ENCODE results near the gene SH2D4B.

The SH2D4B gene

GRCh38 chr10:80517416-80518142 is 20.1 kb upstream of the SH2D4B start:
- Histone ChIP-seq H3K4me1 (ENCODE audit: control insufficient read depth in 2 of 2, insufficient read depth in 2 of 2, low read length in 2 of 2) (no peaks in the 10 kb centered on the region), H3K9ac (ENCODE audit: low read depth in 1 of 2, low read length in 2 of 2) (no peak overlapping the region), H3K36me3 (ENCODE audit: control insufficient read depth in 2 of 2, insufficient read depth in 2 of 2, low read length in 2 of 2) (peaks cover 61 to 82% of the 10 kb centered on the region in 2 donors), H3K9me3 (ENCODE audit: control insufficient read depth in 2 of 2, low read length in 2 of 2) (no peaks in the 10 kb centered on the region), H3K4me3 (ENCODE audit: low read length in 2 of 2) (no peak overlapping the region), H3K27me3 (ENCODE audit: control insufficient read depth in 2 of 2, insufficient read depth in 2 of 2, low read length in 2 of 2) (no peaks in the 10 kb centered on the region), H3K27ac (ENCODE audit: low read depth in 2 of 2, low read length in 2 of 2) (no peak overlapping the region)

DNA sequence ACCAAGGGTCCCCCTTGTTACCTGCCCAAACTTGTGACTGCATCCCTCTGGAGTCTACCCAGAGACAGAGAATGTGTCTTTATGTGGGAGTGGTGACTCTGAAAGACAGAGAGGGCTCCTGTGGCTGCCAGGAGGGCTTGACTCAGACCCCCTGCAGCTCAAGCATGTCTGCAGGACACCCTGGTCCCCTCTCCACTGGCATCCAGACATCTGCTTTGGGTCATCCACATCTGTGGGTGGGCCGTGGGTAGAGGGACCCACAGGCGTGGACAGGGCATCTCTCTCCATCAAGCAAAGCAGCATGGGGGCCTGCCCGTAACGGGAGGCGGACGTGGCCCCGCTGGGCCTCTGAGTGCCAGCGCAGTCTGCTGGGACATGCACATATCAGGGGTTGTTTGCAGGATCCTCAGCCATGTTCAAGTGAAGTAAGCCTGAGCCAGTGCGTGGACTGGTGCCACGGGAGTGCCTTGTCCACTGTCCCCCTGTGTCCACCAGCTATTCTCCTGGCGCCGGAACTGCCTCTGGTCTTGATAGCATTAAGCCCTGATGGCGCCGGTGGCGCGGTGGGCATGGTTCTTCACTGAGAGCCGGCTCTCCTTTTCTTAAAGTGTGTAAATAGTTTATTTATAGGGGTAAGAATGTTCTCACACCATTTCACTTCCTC is 19.4 kb upstream of the SH2D4B start:
- H3K36me3 ChIP-seq (ENCODE audit: control insufficient read depth in 2 of 2, insufficient read depth in 2 of 2, low read length in 2 of 2), result peaks cover 56 to 76% of the 10 kb centered on the region in 2 donors
- no peaks in the 10 kb centered on the region for H3K9me3 ChIP-seq (ENCODE audit: control insufficient read depth in 2 of 2, low read length in 2 of 2)
- no peak overlapping the region for H3K9ac ChIP-seq (ENCODE audit: low read depth in 1 of 2, low read length in 2 of 2)
- no peak overlapping the region for H3K4me3 ChIP-seq (ENCODE audit: low read length in 2 of 2)
- H3K27ac ChIP-seq (ENCODE audit: low read depth in 2 of 2, low read length in 2 of 2), result no peak overlapping the region
- H3K4me1 ChIP-seq (ENCODE audit: control insufficient read depth in 2 of 2, insufficient read depth in 2 of 2, low read length in 2 of 2), result no peaks in the 10 kb centered on the region
- H3K27me3 ChIP-seq (ENCODE audit: control insufficient read depth in 2 of 2, insufficient read depth in 2 of 2, low read length in 2 of 2), result no peaks in the 10 kb centered on the region

DNA sequence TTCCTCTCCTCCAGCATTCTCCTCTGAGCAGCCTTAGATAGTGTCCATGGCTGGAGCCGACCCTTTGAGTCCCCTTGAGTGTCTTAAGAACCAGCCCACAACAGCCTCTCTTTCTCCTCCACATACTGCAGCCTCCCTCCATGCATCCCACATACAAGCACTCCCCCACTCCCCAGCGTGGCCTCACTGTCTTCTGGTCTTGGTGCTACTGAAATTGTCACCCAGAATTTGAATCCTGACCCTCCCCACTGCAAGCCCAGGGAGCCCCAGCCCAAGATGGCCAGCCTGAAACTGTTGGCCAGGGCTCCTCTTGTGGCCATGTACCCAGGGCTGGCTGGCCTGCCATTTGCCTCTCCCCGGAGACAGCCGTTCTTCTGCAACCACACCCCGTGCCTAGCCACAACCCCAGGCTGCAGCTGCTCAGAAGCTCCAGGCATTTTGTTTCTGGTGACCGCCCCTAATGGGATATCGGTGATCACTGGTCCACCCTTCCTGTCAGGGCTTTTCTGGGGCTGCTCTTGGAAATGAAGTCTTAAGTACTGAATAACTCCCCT is 18.8 kb upstream of the SH2D4B start:
- H3K9me3 ChIP-seq (ENCODE audit: control insufficient read depth in 2 of 2, low read length in 2 of 2), result no peaks in the 10 kb centered on the region
- no peak overlapping the region for H3K4me3 ChIP-seq (ENCODE audit: low read length in 2 of 2)
- no peaks in the 10 kb centered on the region for H3K4me1 ChIP-seq (ENCODE audit: control insufficient read depth in 2 of 2, insufficient read depth in 2 of 2, low read length in 2 of 2)
- no peaks in the 10 kb centered on the region for H3K27me3 ChIP-seq (ENCODE audit: control insufficient read depth in 2 of 2, insufficient read depth in 2 of 2, low read length in 2 of 2)
- peaks cover 50 to 70% of the 10 kb centered on the region in 2 donors for H3K36me3 ChIP-seq (ENCODE audit: control insufficient read depth in 2 of 2, insufficient read depth in 2 of 2, low read length in 2 of 2)
- no peak overlapping the region for H3K9ac ChIP-seq (ENCODE audit: low read depth in 1 of 2, low read length in 2 of 2)
- no peak overlapping the region for H3K27ac ChIP-seq (ENCODE audit: low read depth in 2 of 2, low read length in 2 of 2)

- peaks cover 39 to 58% of the 10 kb centered on the region in 2 donors for H3K36me3 ChIP-seq (ENCODE audit: control insufficient read depth in 2 of 2, insufficient read depth in 2 of 2, low read length in 2 of 2)
- no peaks in the 10 kb centered on the region for H3K4me1 ChIP-seq (ENCODE audit: control insufficient read depth in 2 of 2, insufficient read depth in 2 of 2, low read length in 2 of 2)
- H3K4me3 ChIP-seq (ENCODE audit: low read length in 2 of 2), result no peak overlapping the region
- H3K9ac ChIP-seq (ENCODE audit: low read depth in 1 of 2, low read length in 2 of 2), result no peak overlapping the region
- H3K27me3 ChIP-seq (ENCODE audit: control insufficient read depth in 2 of 2, insufficient read depth in 2 of 2, low read length in 2 of 2), result no peaks in the 10 kb centered on the region
- H3K9me3 ChIP-seq (ENCODE audit: control insufficient read depth in 2 of 2, low read length in 2 of 2), result no peaks in the 10 kb centered on the region
- no peak overlapping the region for H3K27ac ChIP-seq (ENCODE audit: low read depth in 2 of 2, low read length in 2 of 2)
Observed at GRCh38 chr10:80519936-80520650, 17.6 kb upstream of the SH2D4B start.

- H3K9me3 ChIP-seq (ENCODE audit: control insufficient read depth in 2 of 2, low read length in 2 of 2), result no peaks in the 10 kb centered on the region
- peaks cover 32 to 50% of the 10 kb centered on the region in 2 donors for H3K36me3 ChIP-seq (ENCODE audit: control insufficient read depth in 2 of 2, insufficient read depth in 2 of 2, low read length in 2 of 2)
- no peaks in the 10 kb centered on the region for H3K27me3 ChIP-seq (ENCODE audit: control insufficient read depth in 2 of 2, insufficient read depth in 2 of 2, low read length in 2 of 2)
- H3K27ac ChIP-seq (ENCODE audit: low read depth in 2 of 2, low read length in 2 of 2), result no peak overlapping the region
- no peak overlapping the region for H3K9ac ChIP-seq (ENCODE audit: low read depth in 1 of 2, low read length in 2 of 2)
- H3K4me1 ChIP-seq (ENCODE audit: control insufficient read depth in 2 of 2, insufficient read depth in 2 of 2, low read length in 2 of 2), result no peaks in the 10 kb centered on the region
- no peak overlapping the region for H3K4me3 ChIP-seq (ENCODE audit: low read length in 2 of 2)
Observed at GRCh38 chr10:80520661-80521470, 16.8 kb upstream of the SH2D4B start.

- Histone ChIP-seq H3K27me3 (ENCODE audit: control insufficient read depth in 2 of 2, insufficient read depth in 2 of 2, low read length in 2 of 2) (no peaks in the 10 kb centered on the region), H3K27ac (ENCODE audit: low read depth in 2 of 2, low read length in 2 of 2) (no peak overlapping the region), H3K36me3 (ENCODE audit: control insufficient read depth in 2 of 2, insufficient read depth in 2 of 2, low read length in 2 of 2) (peaks cover 15 to 30% of the 10 kb centered on the region in 2 donors), H3K9ac (ENCODE audit: low read depth in 1 of 2, low read length in 2 of 2) (no peak overlapping the region), H3K9me3 (ENCODE audit: control insufficient read depth in 2 of 2, low read length in 2 of 2) (no peaks in the 10 kb centered on the region), H3K4me3 (ENCODE audit: low read length in 2 of 2) (no peak overlapping the region), H3K4me1 (ENCODE audit: control insufficient read depth in 2 of 2, insufficient read depth in 2 of 2, low read length in 2 of 2) (peaks cover 0 to 3% of the 10 kb centered on the region in 2 donors)
Observed at GRCh38 chr10:80522756-80523363, 14.8 kb upstream of the SH2D4B start.

DNA sequence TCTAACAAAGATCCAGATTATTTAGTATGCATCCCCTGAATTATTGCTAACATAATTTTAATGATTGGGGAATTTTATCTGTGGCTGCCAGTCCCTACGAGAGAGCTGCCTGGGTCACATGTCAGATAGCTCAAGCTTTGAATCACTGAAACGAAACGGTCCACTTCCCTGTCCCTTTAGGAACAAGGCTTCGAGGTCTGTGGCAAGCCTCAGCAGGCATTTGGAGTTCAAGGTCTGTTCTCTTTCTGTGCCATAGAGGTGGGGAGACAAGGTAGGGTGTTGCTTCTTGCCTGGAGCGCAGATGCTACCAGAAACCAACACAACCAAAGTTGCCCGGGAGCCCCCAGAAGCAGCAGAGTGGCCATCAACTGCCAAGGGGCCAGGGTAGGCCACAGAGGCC is 13.9 kb upstream of the SH2D4B start:
- Histone ChIP-seq H3K4me1 (ENCODE audit: control insufficient read depth in 2 of 2, insufficient read depth in 2 of 2, low read length in 2 of 2) (peaks cover 0 to 3% of the 10 kb centered on the region in 2 donors), H3K27ac (ENCODE audit: low read depth in 2 of 2, low read length in 2 of 2) (no peak overlapping the region), H3K9me3 (ENCODE audit: control insufficient read depth in 2 of 2, low read length in 2 of 2) (no peaks in the 10 kb centered on the region), H3K27me3 (ENCODE audit: control insufficient read depth in 2 of 2, insufficient read depth in 2 of 2, low read length in 2 of 2) (no peaks in the 10 kb centered on the region), H3K9ac (ENCODE audit: low read depth in 1 of 2, low read length in 2 of 2) (no peak overlapping the region), H3K36me3 (ENCODE audit: control insufficient read depth in 2 of 2, insufficient read depth in 2 of 2, low read length in 2 of 2) (peaks cover 6 to 22% of the 10 kb centered on the region in 2 donors), H3K4me3 (ENCODE audit: low read length in 2 of 2) (no peak overlapping the region)

GRCh38 chr10:80524190-80524909 is 13.4 kb upstream of the SH2D4B start:
- Histone ChIP-seq H3K4me3 (ENCODE audit: low read length in 2 of 2) (no peak overlapping the region), H3K27me3 (ENCODE audit: control insufficient read depth in 2 of 2, insufficient read depth in 2 of 2, low read length in 2 of 2) (no peaks in the 10 kb centered on the region), H3K36me3 (ENCODE audit: control insufficient read depth in 2 of 2, insufficient read depth in 2 of 2, low read length in 2 of 2) (peaks cover 2 to 17% of the 10 kb centered on the region in 2 donors), H3K9me3 (ENCODE audit: control insufficient read depth in 2 of 2, low read length in 2 of 2) (no peaks in the 10 kb centered on the region), H3K9ac (ENCODE audit: low read depth in 1 of 2, low read length in 2 of 2) (no peak overlapping the region), H3K4me1 (ENCODE audit: control insufficient read depth in 2 of 2, insufficient read depth in 2 of 2, low read length in 2 of 2) (peaks cover 0 to 3% of the 10 kb centered on the region in 2 donors), H3K27ac (ENCODE audit: low read depth in 2 of 2, low read length in 2 of 2) (no peak overlapping the region)

GRCh38 chr10:80526218-80526617 is 11.5 kb upstream of the SH2D4B start:
- H3K9me3 ChIP-seq (ENCODE audit: control insufficient read depth in 2 of 2, low read length in 2 of 2), result no peaks in the 10 kb centered on the region
- no peaks in the 10 kb centered on the region for H3K27me3 ChIP-seq (ENCODE audit: control insufficient read depth in 2 of 2, insufficient read depth in 2 of 2, low read length in 2 of 2)
- no peak overlapping the region for H3K27ac ChIP-seq (ENCODE audit: low read depth in 2 of 2, low read length in 2 of 2)
- no peak overlapping the region for H3K4me3 ChIP-seq (ENCODE audit: low read length in 2 of 2)
- H3K9ac ChIP-seq (ENCODE audit: low read depth in 1 of 2, low read length in 2 of 2), result no peak overlapping the region
- peaks cover under 1 to 1% of the 10 kb centered on the region in 2 donors for H3K36me3 ChIP-seq (ENCODE audit: control insufficient read depth in 2 of 2, insufficient read depth in 2 of 2, low read length in 2 of 2)
- peaks cover 0 to 8% of the 10 kb centered on the region in 2 donors for H3K4me1 ChIP-seq (ENCODE audit: control insufficient read depth in 2 of 2, insufficient read depth in 2 of 2, low read length in 2 of 2)
